Astrocyte of the cerebellum (primary cell): ENCODE measurements around the gene SLC37A1.
A peak's percentile ranks its signal among the peaks of the same experiment; 100 is the strongest.

Experiments used
- DNase-seq: peaks from one replicate; pipeline ENCODE4 v3.0.0-alpha.2; 2011; ENCODE audit warnings: low read depth
- H3K4me3 ChIP-seq: 2 replicates; pipeline ENCODE4 v1.5.1; 2011; ENCODE audit warnings: mild to moderate bottlenecking, low read depth, low read length, moderate library complexity
- CTCF ChIP-seq: IDR thresholded peaks from 2 replicates; pipeline ENCODE4 v1.5.1; 2012; ENCODE audit warnings: low read length, low read depth, moderate library complexity, mild to moderate bottlenecking; ENCODE audit errors: missing control alignments
- in situ Hi-C: cut with HindIII; loops from 2 replicates; pipeline ENCODE4 v1.10.0; 2017; ENCODE audit warnings: low sequenced_read_pairs

SLC37A1 gene

GRCh38 chr21:42495027-42495426 is 18.6 kb upstream of the SLC37A1 start:
- TF ChIP-seq CTCF = no peak
- no peak overlapping the region for H3K4me3 ChIP-seq
- in situ Hi-C loops = no loop called here
- DNase-seq = no peak

DNA sequence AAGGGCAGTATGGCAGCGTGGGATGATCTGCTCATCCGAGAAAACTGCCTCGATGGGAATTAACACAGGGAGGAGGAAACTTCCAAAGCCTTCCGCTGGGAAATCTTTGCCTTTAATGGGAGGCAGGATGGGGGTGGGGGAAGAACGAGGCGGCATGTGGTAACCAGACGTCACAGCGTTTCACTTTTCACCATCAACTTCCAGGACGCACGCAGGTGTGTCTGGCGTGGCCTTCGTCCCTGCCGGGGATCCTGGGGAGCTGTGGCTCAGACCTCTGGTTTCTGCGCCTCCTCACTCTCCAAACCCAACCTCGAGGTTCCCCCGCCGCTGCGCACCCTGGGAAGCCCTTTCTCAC is 17.9 kb upstream of the SLC37A1 start:
- no peak for DNase-seq
- in situ Hi-C loops = no loop called here
- no peak for TF ChIP-seq CTCF
- peak overlapping the region; percentile 61 for H3K4me3 ChIP-seq

GRCh38 chr21:42496120-42496838 is 17.4 kb upstream of the SLC37A1 start, which contains the start of gene RSPH1:
Gene RSPH1 (minus strand): TSS chr21:42496224. CDS start chr21:42496186, 38 bp downstream.
- in situ Hi-C loops = no loop called here
- no peak for TF ChIP-seq CTCF
- DNase-seq = peak; percentile 92
- peak within 1 kb of the TSS; percentile 61 for H3K4me3 ChIP-seq

DNA sequence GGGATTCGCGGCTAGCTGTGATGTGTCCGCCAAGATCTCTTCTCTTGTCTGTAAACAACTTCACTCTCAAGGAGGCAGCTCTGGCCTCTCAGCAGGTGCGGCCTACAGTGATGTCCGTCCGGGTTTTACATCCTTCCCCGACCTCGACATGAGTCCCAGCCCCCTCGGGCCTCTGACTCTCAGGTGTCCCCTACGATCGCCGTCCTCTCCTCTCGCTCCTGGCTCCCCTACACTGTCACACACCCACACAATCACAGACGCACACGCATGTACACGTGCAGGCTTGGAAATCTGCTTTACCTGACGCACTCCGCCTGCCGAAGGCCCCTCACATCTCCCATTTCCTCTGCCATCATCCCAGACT is 16.8 kb upstream of the SLC37A1 start:
- DNase-seq = no peak
- no peak for TF ChIP-seq CTCF
- H3K4me3 ChIP-seq = peak overlapping the region; percentile 61
- in situ Hi-C loops = no loop called here

- no peak for TF ChIP-seq CTCF
- in situ Hi-C loops = no loop called here
- no peak for DNase-seq
These were observed 15.6 kb upstream of the SLC37A1 start for GRCh38 chr21:42498012-42498411.

GRCh38 chr21:42499444-42500112 is 14.1 kb upstream of the SLC37A1 start:
- no peak overlapping the region for H3K4me3 ChIP-seq
- DNase-seq = no peak
- no peak for TF ChIP-seq CTCF
- in situ Hi-C loops = no loop called here

More at GRCh38 chr21:42498012-42498411, 15.6 kb upstream of the SLC37A1 start:
- H3K4me3 ChIP-seq = no peak overlapping the region
